ENCODE data around the gene RNASEH2B. TPM values are rescaled to one million over a fixed set of nuclear protein-coding genes. Genes with fewer than 3 reads are reported as not detected.
A peak's percentile ranks its signal among the peaks of the same experiment; 100 is the strongest.

Gene RNASEH2B
- total RNA-seq, 4 donors from 2014 or later = 13.8 to 37.5 (median 19.0) TPM

DNA sequence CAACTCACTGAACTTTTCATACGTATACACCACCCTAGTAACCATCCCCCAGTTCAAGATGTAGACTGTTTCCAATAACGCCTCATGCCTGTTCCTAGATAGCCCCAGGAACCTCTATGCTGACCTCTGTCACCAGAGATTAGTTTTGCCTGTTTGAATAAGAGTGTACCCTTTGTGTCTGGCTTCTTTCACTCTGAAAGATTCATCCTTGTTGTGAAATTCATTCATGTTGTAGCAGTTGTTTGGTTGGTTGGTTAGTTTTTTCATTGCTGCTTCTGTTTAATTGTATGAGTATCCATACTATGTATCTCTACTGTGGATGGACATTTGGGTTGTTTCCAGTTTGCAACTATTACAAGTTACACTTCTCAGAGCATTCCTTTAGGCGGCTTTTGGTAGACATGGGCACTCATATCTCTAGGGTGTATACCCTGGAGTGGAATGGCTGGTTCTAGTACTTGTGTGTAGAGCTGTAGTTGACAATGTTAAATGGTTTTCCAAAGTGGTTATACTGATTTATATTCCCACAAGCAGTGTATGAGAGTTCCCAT lies 1.6 kb downstream of the RNASEH2B start:
- 28 to 41% methylated on average over 3 of the region's 3 CpGs for WGBS, 2 donors (ENCODE audit: low coverage in 1 of 2)
- no peak for DNase-seq
- Histone ChIP-seq H3K27ac (peak overlapping the region; percentile 89 to 94 (median 90)), H3K4me1 (peaks cover 6 to 44% (median 19%) of the 10 kb centered on the region in 4 donors), H3K9me3 (no peaks in the 10 kb centered on the region), H3K4me3 (peak overlapping the region in 2 of 4 donors; percentile 79 to 87), H3K36me3 (no peaks in the 10 kb centered on the region), H3K27me3 (no peaks in the 10 kb centered on the region)
- in situ Hi-C loops (cut with MboI; ENCODE audit: low pct_ligation_motif_present in 1 of 4, low pct_unique_long_range_greater_than_20kb in 1 of 4, low sequenced_read_pairs in 3 of 4) (loop anchor here (10.0 to 25.0 kb wide), 5 partner anchors 106 to 924 kb away; partner anchors contain the start of gene TRIM13 (in 4 of the 4)), intact Hi-C loops (cut with DNase I; ENCODE audit: low total_unique reads) (no loop called here)
- TF ChIP-seq EP300 (IDR thresholded peaks at IDR 0.05; ENCODE audit: low read depth) = no peak
- TF ChIP-seq, protein P1, sequence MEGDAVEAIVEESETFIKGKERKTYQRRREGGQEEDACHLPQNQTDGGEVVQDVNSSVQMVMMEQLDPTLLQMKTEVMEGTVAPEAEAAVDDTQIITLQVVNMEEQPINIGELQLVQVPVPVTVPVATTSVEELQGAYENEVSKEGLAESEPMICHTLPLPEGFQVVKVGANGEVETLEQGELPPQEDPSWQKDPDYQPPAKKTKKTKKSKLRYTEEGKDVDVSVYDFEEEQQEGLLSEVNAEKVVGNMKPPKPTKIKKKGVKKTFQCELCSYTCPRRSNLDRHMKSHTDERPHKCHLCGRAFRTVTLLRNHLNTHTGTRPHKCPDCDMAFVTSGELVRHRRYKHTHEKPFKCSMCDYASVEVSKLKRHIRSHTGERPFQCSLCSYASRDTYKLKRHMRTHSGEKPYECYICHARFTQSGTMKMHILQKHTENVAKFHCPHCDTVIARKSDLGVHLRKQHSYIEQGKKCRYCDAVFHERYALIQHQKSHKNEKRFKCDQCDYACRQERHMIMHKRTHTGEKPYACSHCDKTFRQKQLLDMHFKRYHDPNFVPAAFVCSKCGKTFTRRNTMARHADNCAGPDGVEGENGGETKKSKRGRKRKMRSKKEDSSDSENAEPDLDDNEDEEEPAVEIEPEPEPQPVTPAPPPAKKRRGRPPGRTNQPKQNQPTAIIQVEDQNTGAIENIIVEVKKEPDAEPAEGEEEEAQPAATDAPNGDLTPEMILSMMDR (IDR thresholded peaks at IDR 0.05) = no peak
- no peak for TF ChIP-seq POLR2A (IDR thresholded peaks at IDR 0.05)
- no peak for TF ChIP-seq POLR2AphosphoS5 (IDR thresholded peaks at IDR 0.05)

DNA sequence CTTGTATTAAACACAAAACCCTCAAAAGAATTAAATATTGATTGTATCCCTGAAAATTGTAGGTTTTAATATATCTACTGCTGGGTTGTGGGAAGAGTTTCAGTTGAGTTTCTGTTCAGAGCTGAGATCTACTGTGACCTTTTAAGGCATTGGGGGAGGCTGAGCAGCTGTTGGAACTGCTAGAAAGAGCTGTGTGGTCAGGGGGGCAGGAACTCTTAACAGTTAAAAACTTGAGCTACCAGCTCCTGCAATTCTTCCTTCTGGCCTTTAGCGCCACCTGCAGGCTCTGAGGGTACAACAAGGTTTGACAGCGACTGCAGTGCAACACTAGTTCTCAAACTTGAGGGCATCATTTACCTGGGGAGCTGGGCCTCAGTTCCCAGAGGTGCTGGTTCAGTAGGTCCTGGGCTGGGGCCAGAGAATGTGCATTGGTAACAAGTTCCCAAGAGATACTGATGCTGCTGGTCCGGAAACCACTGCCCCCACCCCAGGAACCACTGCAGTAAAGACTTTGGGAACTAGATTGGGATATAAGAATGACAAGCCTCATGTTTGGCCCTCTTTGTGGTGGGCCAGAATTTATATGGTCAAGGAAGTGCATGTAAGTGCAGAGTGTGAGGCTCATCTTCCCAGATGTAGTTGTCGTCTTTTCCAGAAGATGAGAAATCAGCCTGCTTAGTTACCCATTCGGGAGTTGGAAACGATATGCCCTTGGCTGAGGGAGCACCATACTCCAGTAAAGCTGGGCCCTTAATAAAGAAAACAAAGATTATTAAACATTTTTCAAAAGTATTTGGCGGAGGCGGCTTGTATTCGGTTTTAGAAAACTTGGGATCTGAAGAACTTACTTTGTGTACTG lies 2.6 kb downstream of the RNASEH2B start:
- Histone ChIP-seq H3K4me3 (no peak overlapping the region), H3K4me1 (peaks cover 6 to 54% (median 20%) of the 10 kb centered on the region in 4 donors), H3K36me3 (no peaks in the 10 kb centered on the region), H3K27ac (peak overlapping the region; percentile 89 to 94 (median 90)), H3K9me3 (no peaks in the 10 kb centered on the region), H3K27me3 (no peaks in the 10 kb centered on the region)
- TF ChIP-seq EP300 (IDR thresholded peaks at IDR 0.05; ENCODE audit: low read depth) (no peak), POLR2A (IDR thresholded peaks at IDR 0.05) (no peak)
- TF ChIP-seq, protein P1 (IDR thresholded peaks at IDR 0.05) = peak; percentile 73 to 85 (median 83)
- in situ Hi-C loops (cut with MboI; ENCODE audit: low pct_ligation_motif_present in 1 of 4, low pct_unique_long_range_greater_than_20kb in 1 of 4, low sequenced_read_pairs in 3 of 4) (loop anchor here (10.0 to 25.0 kb wide), 5 partner anchors 107 to 925 kb away; partner anchors contain the start of gene TRIM13 (in 4 of the 4)), intact Hi-C loops (cut with DNase I; ENCODE audit: low total_unique reads) (no loop called here)
- WGBS, 2 donors (ENCODE audit: low coverage in 1 of 2) = 50 to 91% methylated on average over 6 to 9 of the region's 9 CpGs
- DNase-seq = peak; percentile 94

DNA sequence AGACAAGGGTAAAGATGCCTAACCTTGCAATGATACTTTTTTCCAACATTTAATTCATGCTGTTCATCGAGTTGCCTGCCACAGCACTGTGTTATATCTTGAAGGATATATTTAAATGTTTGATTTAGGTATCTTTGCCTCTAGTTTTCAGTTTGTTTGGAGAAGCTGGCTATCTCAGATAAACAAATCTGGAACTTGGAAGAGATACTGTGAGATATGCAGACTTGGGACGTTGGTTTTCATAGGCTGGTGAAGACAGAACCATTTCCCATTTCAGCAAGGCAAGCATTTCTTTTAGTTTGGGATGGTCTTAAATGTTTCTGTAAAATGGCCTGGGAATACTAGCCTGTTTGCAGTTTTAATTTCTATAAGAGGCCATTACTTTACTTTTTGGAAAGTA lies 3.3 kb downstream of the RNASEH2B start:
- TF ChIP-seq, protein P1 (IDR thresholded peaks at IDR 0.05) = no peak
- TF ChIP-seq POLR2AphosphoS5 (IDR thresholded peaks at IDR 0.05) = no peak
- intact Hi-C loops (cut with DNase I; ENCODE audit: low total_unique reads) = no loop called here

DNA sequence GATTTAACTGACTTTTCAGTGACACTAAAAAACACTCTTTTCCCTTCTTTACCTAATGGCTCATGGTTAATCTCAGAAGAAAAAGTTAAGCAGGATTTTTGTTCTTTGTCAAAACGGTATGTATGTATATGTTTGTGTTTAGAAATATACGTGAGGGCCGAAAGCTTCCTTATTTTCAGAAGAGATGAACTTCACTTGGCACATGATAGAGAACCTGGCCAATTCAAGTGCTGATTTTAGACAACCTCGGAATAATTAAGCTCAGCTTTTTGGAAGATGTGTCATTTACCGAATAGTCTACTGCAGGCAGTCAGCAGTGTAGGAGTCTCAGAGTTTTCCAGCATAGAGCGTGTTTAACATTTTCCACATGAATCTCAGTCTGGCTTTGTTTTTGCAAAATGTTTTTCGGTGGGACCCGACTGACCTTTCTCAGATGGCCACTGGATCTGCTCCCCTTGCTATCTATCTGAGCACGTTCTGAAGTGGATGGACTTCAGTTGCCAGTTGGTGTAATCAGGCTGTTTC lies 4.6 kb downstream of the RNASEH2B start:
- WGBS, 2 donors (ENCODE audit: low coverage in 1 of 2) = 65 to 70% methylated on average over 7 to 9 of the region's 9 CpGs
- in situ Hi-C loops (cut with MboI; ENCODE audit: low pct_ligation_motif_present in 1 of 4, low pct_unique_long_range_greater_than_20kb in 1 of 4, low sequenced_read_pairs in 3 of 4) = loop anchor here (10.0 to 25.0 kb wide), 5 partner anchors 109 to 927 kb away; partner anchors contain the start of gene TRIM13 (in 4 of the 4)
- H3K36me3 ChIP-seq = no peaks in the 10 kb centered on the region
- no peaks in the 10 kb centered on the region for H3K27me3 ChIP-seq
- intact Hi-C loops (cut with DNase I; ENCODE audit: low total_unique reads) = no loop called here
- no peak overlapping the region for H3K4me3 ChIP-seq
- H3K9me3 ChIP-seq = no peaks in the 10 kb centered on the region
- H3K27ac ChIP-seq = peak overlapping the region; percentile 8 to 47 (median 38)
- no peak for TF ChIP-seq POLR2A (IDR thresholded peaks at IDR 0.05)
- no peak for TF ChIP-seq EP300 (IDR thresholded peaks at IDR 0.05; ENCODE audit: low read depth)
- no peak for TF ChIP-seq POLR2AphosphoS5 (IDR thresholded peaks at IDR 0.05)
- TF ChIP-seq, protein P1 (IDR thresholded peaks at IDR 0.05) = no peak
- peaks cover 6 to 68% (median 19%) of the 10 kb centered on the region in 4 donors for H3K4me1 ChIP-seq
- no peak for DNase-seq

More for the DNA sequence above, 3.3 kb downstream of the RNASEH2B start:
- peaks cover 6 to 61% (median 20%) of the 10 kb centered on the region in 4 donors for H3K4me1 ChIP-seq
- H3K27me3 ChIP-seq = no peaks in the 10 kb centered on the region
- H3K4me3 ChIP-seq = no peak overlapping the region
- H3K36me3 ChIP-seq = no peaks in the 10 kb centered on the region
- DNase-seq = no peak
- no peaks in the 10 kb centered on the region for H3K9me3 ChIP-seq
- peak overlapping the region in 2 of 4 donors; percentile 31 to 37 for H3K27ac ChIP-seq
- in situ Hi-C loops (cut with MboI; ENCODE audit: low pct_ligation_motif_present in 1 of 4, low pct_unique_long_range_greater_than_20kb in 1 of 4, low sequenced_read_pairs in 3 of 4) = loop anchor here (10.0 to 25.0 kb wide), 5 partner anchors 108 to 926 kb away; partner anchors contain the start of gene TRIM13 (in 4 of the 4)
- 40 to 58% methylated on average over 2 of the region's 2 CpGs for WGBS, 2 donors (ENCODE audit: low coverage in 1 of 2)
